Tibial artery (tissue), 4 donors: ENCODE measurements around the gene GOSR2.
"Not testable (repeated sequence)": the region's sequence is repeated elsewhere in the genome, so short reads cannot be mapped to it uniquely, and the experiment has no call there.

Source experiments
- DNase-seq, 2 donors: peaks; one replicate each; pipeline ENCODE4 v3.0.0-alpha.2; 2019
- H3K27ac ChIP-seq, 2 donors: fragments of 200-600 bp; sonication (generic) in 1 of 2; 1 replicate in 1 of 2; 2 replicates in 1 of 2; pipeline ENCODE4 v1.5.1; 2018 to 2019; ENCODE audit warnings: mild to moderate bottlenecking in 1 of 2
- H3K27me3 ChIP-seq, 2 donors: fragments of 200-600 bp; sonication (generic) in 1 of 2; one replicate each; pipeline versions ENCODE4 v1.5.1 to v1.6.0; 2016 to 2019
- H3K36me3 ChIP-seq, 3 donors: fragments of 200-600 bp; sonication (generic) in 2 of 3; one replicate each; pipeline ENCODE4 v1.5.1; 2016 to 2019; ENCODE audit warnings: mild to moderate bottlenecking in 2 of 3
- H3K4me1 ChIP-seq, 4 donors: fragments of 200-600 bp; sonication (generic) in 2 of 4; 1 replicate in 3 of 4; 2 replicates in 1 of 4; pipeline ENCODE4 v1.5.1; 2016 to 2019
- H3K4me3 ChIP-seq, 2 donors: fragments of 200-600 bp; sonication (generic) in 1 of 2; 1 replicate in 1 of 2; 2 replicates in 1 of 2; pipeline ENCODE4 v1.5.1; 2018 to 2019; ENCODE audit warnings: mild to moderate bottlenecking in 2 of 2
- H3K9me3 ChIP-seq, 3 donors: fragments of 200-600 bp; sonication (generic) in 1 of 3; one replicate each; pipeline ENCODE4 v1.5.1; 2016 to 2019
- CTCF ChIP-seq, 2 experiments: fragments of 200-600 bp in 1 of 2; fragments of 450-650 bp in 1 of 2; IDR thresholded peaks; one replicate each; pipeline ENCODE4 v1.5.1; 2017 to 2019; ENCODE audit warnings: antibody characterized with exemption in 2 of 2, mild to moderate bottlenecking in 1 of 2, moderate library complexity in 1 of 2
- intact Hi-C: fragments of 100-400 bp; cut with DNase I; formaldehyde crosslinking; loops from one replicate; pipeline ENCODE4 v1.15.0; 2023; ENCODE audit warnings: low total_unique reads

GOSR2 gene

GRCh38 chr17:46982577-46982976, 59.6 kb downstream of the GOSR2 start:
- H3K4me3 ChIP-seq, result no peak overlapping the region
- peaks cover 0 to 30% (median 20%) of the 10 kb centered on the region in 4 donors for H3K4me1 ChIP-seq
- H3K36me3 ChIP-seq, result no peaks in the 10 kb centered on the region
- H3K9me3 ChIP-seq, result no peaks in the 10 kb centered on the region
- no peak overlapping the region for H3K27ac ChIP-seq
- H3K27me3 ChIP-seq, result peaks cover 0 to 20% of the 10 kb centered on the region in 2 donors
- intact Hi-C loops, result no loop called here
- DNase-seq, result no peak
- no peak for TF ChIP-seq CTCF (IDR thresholded peaks at IDR 0.05)

DNA sequence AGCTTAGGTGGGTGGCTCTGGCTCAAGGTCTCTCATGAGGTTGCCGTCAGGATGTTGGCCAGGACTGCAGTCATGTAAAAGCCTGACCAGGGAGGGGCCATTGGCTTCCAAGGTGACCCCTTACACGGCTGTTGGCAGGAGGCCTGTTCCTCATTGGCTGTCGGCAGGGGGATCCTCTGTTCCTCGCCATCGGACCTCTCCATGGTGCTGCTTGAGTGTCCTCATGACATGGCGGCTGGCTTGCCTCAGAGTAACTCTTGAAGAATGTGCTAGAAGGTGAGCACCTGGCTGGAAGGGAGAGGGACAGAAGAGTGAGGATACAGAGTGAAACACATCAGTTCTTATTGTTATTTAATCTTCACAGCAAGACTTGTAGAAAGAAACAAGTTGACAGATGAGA, 60.8 kb downstream of the GOSR2 start:
- H3K27me3 ChIP-seq, result peaks cover 0 to 8% of the 10 kb centered on the region in 2 donors
- no peaks in the 10 kb centered on the region for H3K36me3 ChIP-seq
- intact Hi-C loops, result no loop called here
- DNase-seq, result no peak
- no peak for TF ChIP-seq CTCF (IDR thresholded peaks at IDR 0.05)
- peaks cover 0 to 20% (median 11%) of the 10 kb centered on the region in 4 donors for H3K4me1 ChIP-seq
- peak overlapping the region in 1 of 2 donors; percentile 26 for H3K27ac ChIP-seq
- no peaks in the 10 kb centered on the region for H3K9me3 ChIP-seq
- no peak overlapping the region for H3K4me3 ChIP-seq

DNA sequence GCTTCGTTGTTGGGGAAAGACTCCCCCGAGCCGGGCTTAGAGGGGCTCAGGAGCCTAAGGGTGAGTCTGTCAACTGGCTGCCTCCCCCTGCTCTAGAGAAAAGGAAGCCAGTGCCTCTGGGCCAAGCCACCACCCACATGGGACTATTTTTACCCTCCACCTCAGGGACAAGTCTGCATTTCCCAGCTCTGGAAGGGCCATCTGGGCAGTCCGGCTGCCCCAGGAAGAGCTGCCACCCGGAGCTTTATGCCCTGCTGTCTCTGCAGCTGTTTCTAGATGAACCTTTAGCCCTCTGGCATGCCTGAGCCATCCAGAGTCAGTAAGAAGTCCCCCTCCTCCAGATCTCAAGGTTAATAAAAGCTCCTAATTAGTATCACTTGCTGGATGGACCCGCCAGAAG, 61.4 kb downstream of the GOSR2 start:
- H3K4me3 ChIP-seq, result no peak overlapping the region
- no peaks in the 10 kb centered on the region for H3K36me3 ChIP-seq
- no peaks in the 10 kb centered on the region for H3K9me3 ChIP-seq
- intact Hi-C loops, result no loop called here
- peaks cover 0 to 15% (median 6%) of the 10 kb centered on the region in 4 donors for H3K4me1 ChIP-seq
- H3K27me3 ChIP-seq, result peaks cover 0 to 2% of the 10 kb centered on the region in 2 donors
- TF ChIP-seq CTCF (IDR thresholded peaks at IDR 0.05), result no peak
- no peak for DNase-seq
- peak overlapping the region in 1 of 2 donors; percentile 26 for H3K27ac ChIP-seq

DNA sequence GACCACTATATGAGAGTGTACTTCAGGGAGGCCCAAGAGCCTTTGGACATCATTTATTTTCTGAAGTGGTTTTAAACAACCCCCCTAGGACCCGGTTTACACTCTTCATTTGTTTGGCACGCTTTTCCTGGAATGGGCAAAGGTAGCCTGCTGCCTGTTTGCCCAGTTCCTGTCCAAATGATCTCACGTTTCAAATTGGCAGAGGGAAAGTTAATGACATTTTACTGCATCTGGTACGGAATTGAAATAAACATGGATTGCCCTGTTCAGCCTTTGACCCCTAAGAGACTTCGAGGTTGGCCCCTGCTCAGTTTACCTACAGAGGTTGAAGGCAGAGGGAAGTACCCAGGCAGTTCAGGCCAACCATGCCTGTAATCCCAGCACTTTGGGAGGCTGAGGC, 61.9 kb downstream of the GOSR2 start:
- Histone ChIP-seq H3K36me3 (no peaks in the 10 kb centered on the region), H3K9me3 (no peaks in the 10 kb centered on the region), H3K4me1 (peaks cover 0 to 11% (median 2%) of the 10 kb centered on the region in 4 donors), H3K27me3 (no peaks in the 10 kb centered on the region), H3K4me3 (no peak overlapping the region), H3K27ac (peak overlapping the region in 1 of 2 donors; percentile 26)
- no peak for TF ChIP-seq CTCF (IDR thresholded peaks at IDR 0.05)
- DNase-seq, result no peak
- intact Hi-C loops, result no loop called here

- Histone ChIP-seq H3K4me3 (no peak overlapping the region), H3K36me3 (no peaks in the 10 kb centered on the region), H3K4me1 (peaks cover 0 to 11% (median 2%) of the 10 kb centered on the region in 4 donors), H3K27me3 (no peaks in the 10 kb centered on the region), H3K9me3 (no peaks in the 10 kb centered on the region), H3K27ac (no peak overlapping the region)
- no peak for DNase-seq
- intact Hi-C loops, result no loop called here
- no peak for TF ChIP-seq CTCF (IDR thresholded peaks at IDR 0.05)
Observed at GRCh38 chr17:46986366-46986765, 63.4 kb downstream of the GOSR2 start.

- peaks cover 0 to 11% (median 2%) of the 10 kb centered on the region in 4 donors for H3K4me1 ChIP-seq
- H3K36me3 ChIP-seq, H3K4me3 ChIP-seq, intact Hi-C loops, H3K27me3 ChIP-seq, H3K9me3 ChIP-seq, DNase-seq, H3K27ac ChIP-seq: not testable (repeated sequence)
Observed at GRCh38 chr17:46987927-46988326, 65.0 kb downstream of the GOSR2 start.
